Effector memory CD4-positive, alpha-beta T cell (primary cell): ENCODE data around the gene GMPS.
"Not testable (repeated sequence)": the region's sequence is repeated elsewhere in the genome, so short reads cannot be mapped to it uniquely, and the experiment has no call there.

Experiments used
- DNase-seq, 3 donors: peaks; one replicate each; pipeline ENCODE4 v3.0.0-alpha.2; 2020
- H3K27ac ChIP-seq: 2 replicates; pipeline ENCODE4 v1.7.0; 2013; ENCODE audit warnings: mild to moderate bottlenecking, low read length, moderate library complexity; ENCODE audit not compliant: insufficient read depth, poor library complexity, severe bottlenecking
- H3K27me3 ChIP-seq: replicated peaks from 2 replicates; pipeline ENCODE4 v1.7.0; 2013; ENCODE audit warnings: mild to moderate bottlenecking, low read length; ENCODE audit not compliant: insufficient read depth, control insufficient read depth, poor library complexity, severe bottlenecking
- H3K36me3 ChIP-seq: 2 replicates; pipeline ENCODE4 v1.7.0; 2013; ENCODE audit warnings: mild to moderate bottlenecking, low read length, moderate library complexity; ENCODE audit not compliant: control insufficient read depth, insufficient read depth
- H3K4me1 ChIP-seq: 2 replicates; pipeline ENCODE4 v1.7.0; 2013; ENCODE audit warnings: low read length, mild to moderate bottlenecking; ENCODE audit not compliant: control insufficient read depth, insufficient read depth, poor library complexity, severe bottlenecking
- H3K4me3 ChIP-seq: 2 replicates; pipeline ENCODE4 v1.7.0; 2013; ENCODE audit warnings: low read length, low read depth, mild to moderate bottlenecking; ENCODE audit not compliant: insufficient read depth, poor library complexity, severe bottlenecking
- H3K9me3 ChIP-seq: 2 replicates; pipeline ENCODE4 v1.7.0; 2013; ENCODE audit warnings: mild to moderate bottlenecking, low read length, moderate library complexity; ENCODE audit not compliant: control insufficient read depth

GMPS gene

GRCh38 chr3:155958676-155959075 lies 88.2 kb downstream of the GMPS start:
- no peak overlapping the region for H3K27ac ChIP-seq
- H3K4me3 ChIP-seq, result no peak overlapping the region
- no peaks in the 10 kb centered on the region for H3K9me3 ChIP-seq
- no peak for DNase-seq
- no peaks in the 10 kb centered on the region for H3K27me3 ChIP-seq
- no peaks in the 10 kb centered on the region for H3K36me3 ChIP-seq
- H3K4me1 ChIP-seq, result no peaks in the 10 kb centered on the region

DNA sequence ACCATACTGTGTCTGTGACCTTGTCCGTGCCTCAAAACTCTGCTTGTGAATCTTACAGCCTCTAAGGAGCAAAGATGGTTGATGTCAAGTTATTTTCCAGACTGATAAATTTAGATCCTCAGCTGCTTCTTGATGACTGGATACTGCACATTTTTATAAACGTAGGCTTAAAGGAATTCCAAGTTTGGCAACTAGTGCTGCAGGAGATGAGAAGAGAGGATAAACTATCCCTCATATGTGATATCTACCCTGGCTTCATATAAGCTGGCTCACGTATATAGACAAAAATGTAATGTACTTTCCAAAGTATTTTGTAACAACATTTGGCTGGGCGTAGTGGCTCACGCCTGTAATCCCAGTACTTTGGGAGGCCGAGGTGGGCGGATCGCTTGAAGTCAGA lies 89.6 kb downstream of the GMPS start:
- Histone ChIP-seq H3K27ac (no peak overlapping the region), H3K36me3 (no peaks in the 10 kb centered on the region), H3K4me3 (no peak overlapping the region), H3K4me1 (no peaks in the 10 kb centered on the region), H3K27me3 (no peaks in the 10 kb centered on the region), H3K9me3 (no peaks in the 10 kb centered on the region)
- DNase-seq, result no peak

DNA sequence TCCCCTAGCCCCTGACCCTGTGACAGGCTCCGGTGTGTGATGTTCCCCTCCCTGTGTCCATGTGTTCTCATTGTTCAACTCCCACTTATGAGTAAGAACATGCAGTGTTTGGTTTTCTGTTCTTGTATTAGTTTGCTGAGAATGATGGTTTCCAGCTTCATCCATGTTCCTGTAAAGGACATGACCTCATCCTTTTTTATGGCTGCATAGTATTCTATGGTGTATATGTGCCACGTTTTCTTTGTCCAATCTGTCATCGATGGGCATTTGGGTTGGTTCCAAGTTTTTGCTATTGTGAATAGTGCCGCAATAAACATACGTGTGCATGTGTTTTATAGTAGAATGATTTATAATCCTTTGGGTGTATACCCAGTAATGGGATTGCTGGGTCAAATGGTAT lies 90.6 kb downstream of the GMPS start:
- not testable (repeated sequence) for H3K36me3 ChIP-seq

DNA sequence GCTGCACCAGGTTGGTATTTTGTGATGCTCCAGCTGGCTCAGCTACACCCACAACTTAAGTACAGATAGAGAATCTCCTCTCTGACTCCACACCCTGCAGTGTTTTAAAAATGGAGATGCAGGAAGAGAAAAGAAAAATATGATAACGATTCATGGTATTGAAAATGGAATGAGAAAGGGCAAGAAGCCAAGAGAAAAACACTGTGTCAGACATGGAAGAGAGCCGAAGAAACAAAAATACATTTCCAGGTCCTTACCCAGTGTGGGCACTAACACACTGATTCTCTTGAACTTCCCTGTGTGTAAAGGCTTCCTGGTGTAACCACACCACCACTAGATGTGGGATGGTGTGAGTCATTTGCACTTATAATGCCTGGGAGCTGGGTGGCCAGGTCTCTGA lies 93.1 kb downstream of the GMPS start:
- DNase-seq, result no peak
- no peaks in the 10 kb centered on the region for H3K27me3 ChIP-seq
- no peaks in the 10 kb centered on the region for H3K36me3 ChIP-seq
- no peak overlapping the region for H3K27ac ChIP-seq
- no peaks in the 10 kb centered on the region for H3K9me3 ChIP-seq
- no peaks in the 10 kb centered on the region for H3K4me1 ChIP-seq
- H3K4me3 ChIP-seq, result no peak overlapping the region

More for the DNA sequence above, 90.6 kb downstream of the GMPS start:
- not testable (repeated sequence) for H3K4me1 ChIP-seq, H3K9me3 ChIP-seq, H3K4me3 ChIP-seq, H3K27me3 ChIP-seq, DNase-seq, H3K27ac ChIP-seq

GRCh38 chr3:155970398-155970797 lies 99.9 kb downstream of the GMPS start:
- Histone ChIP-seq H3K36me3 (no peaks in the 10 kb centered on the region), H3K27me3 (no peaks in the 10 kb centered on the region), H3K9me3 (no peaks in the 10 kb centered on the region), H3K4me3 (no peak overlapping the region), H3K27ac (no peak overlapping the region), H3K4me1 (no peaks in the 10 kb centered on the region)
- DNase-seq, result no peak

DNA sequence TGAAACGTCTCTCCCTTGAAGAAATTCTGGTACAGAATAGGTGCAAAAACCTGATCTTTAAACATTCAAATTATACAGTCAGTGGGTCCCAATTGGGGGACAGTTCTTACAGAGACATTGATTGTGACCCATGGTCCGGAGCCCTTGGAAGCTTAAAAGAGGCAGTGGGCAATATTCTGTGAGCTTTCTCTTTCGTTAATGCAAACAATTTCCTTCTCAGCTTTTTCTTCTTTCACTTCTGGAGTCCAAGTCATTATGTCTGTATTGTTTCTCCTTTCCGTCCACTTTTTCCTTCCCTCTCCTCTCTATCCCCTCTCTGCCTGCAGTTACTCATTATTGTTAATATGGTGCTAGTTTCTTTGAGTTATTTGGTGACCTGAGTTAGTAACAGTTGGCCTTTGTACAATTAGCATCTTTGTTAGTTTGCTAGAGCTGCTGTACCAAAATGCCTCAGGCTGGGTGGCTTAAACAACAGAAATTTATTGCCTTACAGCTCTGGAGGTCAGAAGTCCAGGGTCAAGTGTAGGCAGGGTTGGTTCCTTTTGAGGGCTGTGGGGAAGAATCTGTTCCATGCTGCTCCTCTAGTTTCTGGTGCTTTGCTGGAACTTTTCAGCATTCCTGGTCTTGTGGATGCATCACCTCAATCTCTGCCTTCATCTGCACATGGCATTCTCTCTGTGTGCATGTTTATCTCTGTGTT lies 102.6 kb downstream of the GMPS start:
- DNase-seq, result no peak
- H3K9me3 ChIP-seq, result no peaks in the 10 kb centered on the region
- H3K27me3 ChIP-seq, result no peaks in the 10 kb centered on the region
- no peaks in the 10 kb centered on the region for H3K36me3 ChIP-seq
- no peak overlapping the region for H3K4me3 ChIP-seq
- H3K27ac ChIP-seq, result no peak overlapping the region
- no peaks in the 10 kb centered on the region for H3K4me1 ChIP-seq

- Histone ChIP-seq H3K27ac (no peak overlapping the region), H3K4me3 (no peak overlapping the region), H3K36me3 (no peaks in the 10 kb centered on the region), H3K4me1 (no peaks in the 10 kb centered on the region), H3K9me3 (no peaks in the 10 kb centered on the region), H3K27me3 (no peaks in the 10 kb centered on the region)
- DNase-seq, result no peak
These were observed 107.9 kb downstream of the GMPS start for GRCh38 chr3:155978324-155978723.

- DNase-seq, result no peak
- H3K4me1 ChIP-seq, result no peaks in the 10 kb centered on the region
- H3K36me3 ChIP-seq, result no peaks in the 10 kb centered on the region
- no peaks in the 10 kb centered on the region for H3K27me3 ChIP-seq
- H3K27ac ChIP-seq, result no peak overlapping the region
- no peak overlapping the region for H3K4me3 ChIP-seq
- no peaks in the 10 kb centered on the region for H3K9me3 ChIP-seq
These were observed 109.3 kb downstream of the GMPS start for GRCh38 chr3:155979746-155980145.

GRCh38 chr3:155981669-155982068 lies 111.2 kb downstream of the GMPS start:
- H3K9me3 ChIP-seq, result no peaks in the 10 kb centered on the region
- no peak overlapping the region for H3K4me3 ChIP-seq
- no peak overlapping the region for H3K27ac ChIP-seq
- DNase-seq, result no peak
- no peaks in the 10 kb centered on the region for H3K27me3 ChIP-seq
- H3K36me3 ChIP-seq, result no peaks in the 10 kb centered on the region
- H3K4me1 ChIP-seq, result no peaks in the 10 kb centered on the region

DNA sequence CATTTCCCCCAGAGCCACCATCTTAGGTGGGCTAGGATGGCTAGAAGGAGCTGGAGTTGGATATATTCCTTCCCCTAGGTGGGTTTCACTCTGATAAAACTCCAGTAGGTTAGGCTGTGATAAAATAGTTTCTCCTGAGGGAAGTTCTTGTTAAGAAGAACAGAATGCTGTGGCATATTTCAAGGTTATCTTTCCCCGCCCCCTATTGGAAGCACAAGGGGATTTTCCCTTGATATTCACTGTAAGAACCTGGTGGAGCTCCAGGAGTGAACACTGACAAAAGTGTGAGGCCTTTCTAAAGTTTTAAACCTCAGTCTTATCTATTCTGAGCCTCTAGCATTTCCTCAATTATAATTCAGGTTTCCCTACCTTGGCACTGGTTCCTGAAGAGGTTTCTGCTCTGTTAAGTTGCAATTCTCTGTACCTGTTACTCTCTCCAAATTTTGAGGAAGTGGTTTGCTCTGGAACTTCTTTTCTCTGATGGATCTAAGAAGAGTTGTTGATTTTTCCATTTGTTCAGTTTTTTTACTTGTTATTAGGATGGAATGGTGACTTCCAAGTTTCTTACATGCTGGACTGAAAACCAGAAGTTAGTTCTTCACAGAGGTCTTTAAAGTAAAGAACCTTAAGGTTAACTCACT lies 113.5 kb downstream of the GMPS start:
- DNase-seq, result no peak
- no peak overlapping the region for H3K27ac ChIP-seq
- H3K36me3 ChIP-seq, result no peaks in the 10 kb centered on the region

More for the DNA sequence above, 113.5 kb downstream of the GMPS start:
- no peak overlapping the region for H3K4me3 ChIP-seq
- no peaks in the 10 kb centered on the region for H3K4me1 ChIP-seq
- H3K27me3 ChIP-seq, result no peaks in the 10 kb centered on the region
- no peaks in the 10 kb centered on the region for H3K9me3 ChIP-seq
